Cortex of kidney (tissue), 1 donor: ENCODE measurements around the gene HOXA4.

Experiments
- DNase-seq: peaks from one replicate; lab custom pipeline; 2025; lab: John Stamatoyannopoulos, UW

The HOXA4 gene

DNA sequence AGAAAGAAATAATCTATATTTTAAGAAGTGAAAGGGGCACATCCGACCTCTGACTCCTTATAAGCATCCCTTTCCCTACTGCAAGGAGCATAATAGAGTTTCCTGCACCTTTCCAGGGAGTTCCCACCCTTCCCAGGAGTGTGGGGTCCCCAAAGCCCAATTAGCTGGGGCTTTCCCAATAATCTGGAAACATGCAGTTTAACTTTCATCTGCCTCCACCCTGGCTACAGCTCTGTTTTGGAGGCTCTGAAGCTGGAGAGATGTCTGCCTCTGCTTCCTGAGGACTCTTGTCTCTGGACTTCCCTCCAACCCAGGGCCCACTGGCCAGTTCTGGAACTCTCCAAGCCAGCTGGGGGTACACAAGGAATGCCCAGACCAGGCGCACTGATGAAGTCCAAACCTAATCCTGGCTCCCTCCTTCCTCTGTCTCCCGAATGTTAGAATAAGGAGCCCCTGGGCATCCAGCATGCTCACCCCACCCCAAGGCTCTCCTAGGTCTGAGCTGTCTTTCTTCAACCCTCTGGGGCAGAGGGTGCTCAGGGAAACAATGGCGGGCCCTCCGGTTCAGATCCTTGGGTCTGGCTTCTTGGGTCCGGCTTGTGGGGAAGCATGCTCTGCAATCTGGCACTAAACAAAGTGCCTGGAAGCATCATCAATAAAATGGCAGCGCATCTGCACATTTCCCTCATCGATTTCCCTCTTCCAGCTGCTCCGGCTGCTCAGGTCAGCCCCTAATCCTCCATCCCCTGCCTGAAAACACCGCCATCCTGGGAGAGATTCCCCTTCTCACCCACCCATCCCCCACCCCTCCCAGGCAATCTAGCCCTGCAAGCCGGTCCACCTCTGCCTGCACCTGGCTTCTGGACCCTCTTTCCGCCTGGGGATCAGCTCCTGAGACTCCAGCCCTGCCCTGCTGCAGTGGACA is 13.3 kb downstream of the HOXA4 start:
- DNase-seq: no peak

DNA sequence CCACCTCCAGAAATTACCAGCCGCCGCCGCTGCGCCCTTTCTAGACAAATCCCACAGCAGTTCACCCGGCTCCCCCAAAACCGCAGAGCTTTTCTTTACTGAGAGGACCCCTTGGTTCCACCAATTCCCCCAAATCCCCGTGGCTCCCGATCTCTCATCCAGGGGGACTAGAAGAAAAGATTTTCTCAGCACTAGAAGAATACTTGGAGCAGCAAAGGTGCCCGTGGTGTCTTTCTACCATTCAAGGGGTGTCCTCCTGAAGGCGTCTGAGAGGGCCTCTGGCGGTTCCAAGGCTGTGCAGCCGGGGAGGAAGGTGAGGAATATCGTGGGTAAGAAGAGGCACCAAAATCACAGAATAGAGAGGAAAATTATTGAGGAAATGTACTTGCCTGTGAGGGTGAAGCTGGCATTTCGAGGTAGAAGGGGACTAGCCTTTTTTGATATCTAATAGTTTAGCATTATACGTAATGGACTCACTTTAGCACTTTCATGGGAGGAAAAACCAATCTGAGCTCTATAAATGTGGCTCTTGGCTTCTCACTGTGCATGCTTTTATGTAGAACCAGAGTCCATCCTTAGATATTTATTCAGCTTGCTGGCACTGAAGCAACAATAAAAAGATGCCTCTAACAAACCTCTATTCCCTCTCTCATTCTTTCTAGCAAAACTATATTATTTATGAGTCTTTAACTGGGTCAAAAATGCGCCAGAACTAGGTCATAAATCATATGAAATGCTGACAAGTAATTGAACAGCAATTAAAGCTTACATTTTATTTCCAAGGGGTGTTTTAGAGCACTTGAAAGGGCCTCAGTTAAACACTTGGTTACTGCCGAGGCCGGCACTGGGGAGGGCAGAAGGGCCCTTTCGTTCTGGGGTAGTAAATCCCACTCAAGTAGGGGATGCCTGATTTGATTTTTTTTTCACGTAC is 14.3 kb downstream of the HOXA4 start:
- DNase-seq: no peak

DNA sequence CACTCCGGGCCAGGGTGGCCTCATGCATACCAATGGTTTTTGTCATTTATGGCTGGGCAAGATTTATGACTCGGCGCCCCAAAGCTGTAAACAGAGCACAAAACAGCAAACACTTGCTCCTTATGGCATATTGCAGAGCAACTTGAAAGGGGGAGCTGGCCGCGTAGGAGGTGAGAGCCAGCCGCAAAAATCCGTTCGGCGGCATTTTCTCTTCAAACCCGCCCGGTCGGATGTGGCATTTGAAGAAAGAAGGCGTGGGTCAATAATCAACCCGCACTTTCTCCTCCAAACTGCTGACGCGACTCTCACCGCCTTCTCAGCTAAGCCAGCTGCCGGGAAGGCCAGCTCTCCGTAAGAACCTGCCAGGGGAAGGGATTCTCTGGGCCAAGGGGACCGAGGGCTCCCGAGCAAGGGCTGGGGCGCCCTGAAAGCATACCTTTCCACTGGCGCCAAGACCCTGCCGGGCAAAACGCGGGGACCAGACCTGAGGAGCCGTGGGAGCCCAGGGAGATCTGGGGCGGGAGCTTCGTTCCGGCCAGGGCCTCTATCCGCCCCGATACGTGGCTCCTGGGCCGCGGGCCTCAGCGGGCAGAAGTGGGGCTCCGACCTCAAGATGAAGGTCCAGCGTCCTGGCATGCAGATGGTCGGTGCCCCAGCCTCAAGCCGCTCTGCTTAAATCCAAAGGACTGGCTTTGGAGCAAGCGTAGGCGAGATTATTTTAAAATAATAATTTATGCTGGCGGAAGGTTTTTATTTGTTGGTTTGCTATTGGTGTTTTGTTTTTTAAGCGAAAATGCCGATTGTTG is 15.1 kb downstream of the HOXA4 start:
- DNase-seq: no peak

DNA sequence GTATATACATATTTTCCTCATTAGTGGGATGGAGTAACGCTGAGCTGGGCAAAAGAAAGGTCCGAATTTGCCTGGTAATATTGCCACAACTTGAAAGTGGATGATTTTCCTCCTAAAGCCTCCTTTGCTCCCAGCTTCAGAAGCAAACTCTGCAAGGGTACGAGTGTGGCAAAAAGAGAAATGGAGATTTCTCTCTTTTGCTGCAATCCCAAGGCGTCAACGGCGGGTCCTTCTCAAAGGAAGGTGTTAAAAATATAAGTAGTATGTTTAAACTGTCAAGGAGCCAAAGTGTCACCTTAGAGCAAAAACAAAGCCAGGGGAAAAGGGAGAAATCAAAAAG is 15.7 kb downstream of the HOXA4 start:
- DNase-seq: no peak

DNA sequence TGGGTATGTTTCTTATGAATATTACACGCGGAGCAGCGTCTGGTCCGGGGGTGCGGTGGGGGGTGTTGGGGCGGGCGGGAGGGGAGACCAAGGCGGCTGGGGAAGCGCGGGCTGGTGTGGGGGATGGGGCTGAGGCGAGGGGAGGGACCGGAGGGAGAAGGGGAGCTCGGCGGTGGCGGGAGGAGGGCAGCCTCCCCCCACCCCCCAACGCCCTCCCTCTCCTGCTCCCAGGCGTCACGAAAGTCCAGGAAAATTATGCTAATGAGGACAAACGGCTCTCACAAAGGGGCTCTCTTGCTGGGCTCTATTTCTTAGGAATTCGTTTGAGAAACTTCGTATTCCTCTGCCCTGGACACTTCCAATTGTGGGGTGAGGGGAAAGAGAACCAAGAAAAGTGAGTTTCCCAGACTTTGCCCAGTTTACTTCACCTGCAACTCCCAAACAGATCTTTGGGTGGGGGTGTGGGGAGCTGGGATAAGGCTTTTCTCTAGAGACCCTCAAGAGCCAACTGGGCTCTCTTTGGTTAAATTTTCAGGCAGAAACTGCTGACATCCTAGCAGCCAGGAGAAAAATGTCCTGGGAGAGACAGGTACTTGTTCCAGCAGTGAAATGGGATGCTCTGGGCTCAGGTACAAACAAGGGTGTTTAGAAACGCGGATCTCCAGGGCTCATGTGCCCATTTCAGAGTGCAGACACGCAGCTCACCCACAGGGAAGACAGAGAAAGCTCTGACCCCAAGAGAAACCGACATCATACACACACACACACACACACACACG is 16.4 kb downstream of the HOXA4 start:
- no peak for DNase-seq

DNA sequence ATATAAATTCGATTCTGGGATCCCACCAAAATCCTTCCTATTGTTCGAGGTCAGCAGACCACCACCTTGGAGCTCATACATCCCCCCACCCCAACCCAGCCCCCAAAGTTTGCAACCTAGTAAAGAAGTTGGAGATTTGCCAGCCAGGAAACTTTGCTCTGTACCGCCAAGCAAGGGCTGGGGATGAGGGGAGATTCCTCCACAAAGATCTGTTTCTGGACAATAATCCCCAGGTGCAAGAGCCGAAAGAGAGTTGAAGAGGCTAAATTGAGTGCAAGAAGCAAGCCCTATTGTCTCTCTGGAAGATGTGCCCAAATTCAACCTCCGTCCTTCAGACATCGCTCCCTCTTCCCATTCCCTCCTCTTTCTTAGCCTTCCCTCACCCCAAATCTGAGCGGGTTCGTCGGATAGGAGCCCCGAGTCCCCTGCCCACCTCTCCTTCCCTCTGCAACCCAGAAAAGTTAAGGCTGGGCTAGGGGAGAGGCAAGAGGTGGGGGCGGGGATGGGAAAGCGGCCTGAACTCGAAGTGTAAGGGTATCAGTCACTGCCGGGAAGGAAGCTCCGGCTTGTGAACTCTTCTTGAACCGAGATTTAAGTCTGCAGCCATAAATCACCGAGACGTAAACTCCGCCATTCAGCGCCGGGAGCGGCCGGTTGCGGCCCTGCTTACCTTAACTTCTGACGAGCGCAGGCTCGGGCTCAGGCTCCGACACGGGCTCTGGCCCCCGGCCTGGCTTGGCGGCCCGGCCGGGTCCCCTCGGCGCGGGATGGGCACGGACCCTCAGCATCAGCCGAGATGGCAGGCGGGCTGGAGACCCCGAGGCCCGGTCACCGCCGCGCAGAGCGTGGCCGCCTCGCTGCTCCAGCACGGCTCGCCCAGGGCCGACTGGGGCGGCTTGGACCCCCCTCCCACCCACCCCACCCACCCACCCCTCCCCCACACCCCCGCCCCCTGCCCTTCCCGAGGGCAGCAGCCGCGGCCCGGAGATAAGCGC is 17.3 kb downstream of the HOXA4 start:
- no peak for DNase-seq

DNA sequence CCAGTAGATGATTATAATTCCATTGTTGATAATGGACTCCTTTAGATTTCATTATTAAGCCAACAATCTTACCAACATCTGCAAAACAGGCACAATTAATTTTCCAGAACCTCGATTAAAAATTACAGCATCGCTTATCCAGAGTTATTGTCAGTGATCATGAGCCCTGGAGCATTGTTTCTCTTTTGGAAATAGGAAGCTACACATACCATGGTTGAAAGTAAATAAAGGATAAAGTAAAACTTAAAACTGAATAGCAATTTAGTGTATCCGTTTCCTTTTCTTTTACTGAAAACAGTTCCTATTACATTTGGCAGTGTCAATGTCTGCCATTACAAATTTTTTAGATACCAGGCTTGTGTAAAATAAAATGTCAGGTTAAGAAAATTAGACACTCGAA is 18.2 kb downstream of the HOXA4 start:
- DNase-seq: no peak

DNA sequence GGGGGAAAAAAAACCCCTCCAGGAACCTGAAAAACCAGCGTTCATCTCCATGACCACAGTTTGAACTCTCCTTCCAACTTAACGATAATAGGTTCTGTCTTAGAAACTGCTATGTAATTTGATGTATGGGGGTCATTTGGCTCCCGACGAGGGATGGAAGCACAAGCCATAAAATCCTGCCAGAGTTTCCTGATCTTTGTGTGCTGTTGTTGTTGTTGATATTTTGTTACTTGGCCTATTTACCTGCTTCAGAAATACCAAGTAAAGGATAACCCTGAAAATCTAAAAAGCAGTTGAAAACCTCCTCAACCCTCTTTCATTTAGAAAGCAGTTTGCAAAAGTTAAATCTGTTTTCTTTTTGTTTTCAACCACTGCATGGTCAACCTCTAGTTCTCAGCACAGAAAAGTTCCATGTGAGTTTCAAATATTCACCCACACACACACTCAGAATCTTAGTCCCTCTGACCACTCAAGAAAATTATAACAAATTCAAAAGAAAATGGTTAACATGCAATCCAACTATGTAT is 18.7 kb downstream of the HOXA4 start:
- DNase-seq: no peak

DNA sequence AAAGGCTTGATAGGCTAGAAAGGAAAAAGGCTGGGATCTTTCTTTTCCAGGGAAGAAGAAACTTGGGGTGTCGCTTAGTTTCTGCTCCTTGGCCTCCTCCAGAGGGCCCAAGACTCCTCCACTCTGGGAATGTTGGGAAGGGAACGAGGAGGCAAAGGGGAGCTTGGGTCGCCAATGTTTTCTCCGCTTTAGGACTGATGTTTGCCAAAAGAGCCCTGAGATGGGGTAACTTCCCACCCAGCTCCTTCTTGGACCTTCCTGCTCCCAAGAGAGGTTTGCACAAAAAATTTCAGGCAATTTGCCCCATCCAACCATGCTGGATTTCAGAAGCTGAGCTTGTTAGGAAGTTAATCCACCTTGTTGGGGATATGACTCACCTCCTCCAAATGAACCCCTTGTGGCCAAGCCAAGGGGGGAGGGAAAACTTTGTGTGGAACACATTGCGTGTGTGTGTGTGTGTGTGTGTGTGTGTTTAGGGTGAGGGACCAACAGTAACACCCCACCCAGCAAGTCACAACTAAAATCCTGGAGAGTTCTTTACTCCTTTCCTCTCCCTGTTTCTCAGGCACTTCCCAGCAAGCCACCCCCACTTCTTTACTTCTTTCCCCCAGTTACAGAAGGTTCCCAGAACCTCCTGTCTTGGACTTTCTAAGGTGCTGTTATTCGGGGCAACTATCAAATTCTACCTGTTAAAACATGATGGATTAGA is 19.4 kb downstream of the HOXA4 start:
- DNase-seq: no peak

DNA sequence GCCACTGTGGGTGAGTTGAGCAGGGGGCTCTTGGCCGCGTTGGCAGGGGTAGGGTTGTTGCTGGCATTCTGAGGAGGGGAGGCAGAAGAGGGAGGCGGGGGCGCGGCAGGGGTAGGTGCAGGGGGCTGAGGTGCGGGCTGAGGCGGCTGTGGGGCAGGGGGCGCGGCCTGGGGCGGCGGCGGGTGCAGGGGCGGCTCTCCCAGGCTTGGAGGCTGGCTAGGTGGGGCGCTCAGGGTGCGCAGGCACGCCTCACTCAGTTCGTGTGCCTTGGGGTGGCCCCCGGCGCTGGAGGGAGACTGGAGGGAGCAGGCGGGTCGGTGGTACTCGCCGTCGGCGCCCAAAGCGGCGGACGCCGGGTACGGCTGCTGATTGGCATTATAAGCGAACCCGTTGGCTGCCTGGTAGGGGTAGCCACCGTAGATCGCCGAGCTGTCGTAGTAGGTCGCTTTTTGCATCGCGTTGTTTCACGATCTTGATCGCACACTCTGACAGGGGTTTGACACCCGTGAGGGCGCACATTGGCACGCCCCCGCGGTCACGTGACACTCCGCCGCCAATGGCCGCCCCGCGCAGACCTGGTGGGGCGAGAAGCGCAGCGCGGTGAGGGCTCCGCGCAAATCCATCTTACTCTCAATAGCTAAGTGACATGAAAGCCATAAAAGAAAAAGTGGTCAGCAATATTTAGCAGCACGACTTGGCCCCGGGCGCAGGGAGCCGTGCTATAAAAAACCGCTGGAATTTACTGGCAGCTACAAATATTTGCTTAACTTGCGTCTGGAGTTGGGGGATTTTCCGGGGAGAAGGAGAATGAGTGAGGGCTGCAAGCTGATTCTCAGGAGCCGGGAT is 20.1 kb downstream of the HOXA4 start:
- DNase-seq: no peak

DNA sequence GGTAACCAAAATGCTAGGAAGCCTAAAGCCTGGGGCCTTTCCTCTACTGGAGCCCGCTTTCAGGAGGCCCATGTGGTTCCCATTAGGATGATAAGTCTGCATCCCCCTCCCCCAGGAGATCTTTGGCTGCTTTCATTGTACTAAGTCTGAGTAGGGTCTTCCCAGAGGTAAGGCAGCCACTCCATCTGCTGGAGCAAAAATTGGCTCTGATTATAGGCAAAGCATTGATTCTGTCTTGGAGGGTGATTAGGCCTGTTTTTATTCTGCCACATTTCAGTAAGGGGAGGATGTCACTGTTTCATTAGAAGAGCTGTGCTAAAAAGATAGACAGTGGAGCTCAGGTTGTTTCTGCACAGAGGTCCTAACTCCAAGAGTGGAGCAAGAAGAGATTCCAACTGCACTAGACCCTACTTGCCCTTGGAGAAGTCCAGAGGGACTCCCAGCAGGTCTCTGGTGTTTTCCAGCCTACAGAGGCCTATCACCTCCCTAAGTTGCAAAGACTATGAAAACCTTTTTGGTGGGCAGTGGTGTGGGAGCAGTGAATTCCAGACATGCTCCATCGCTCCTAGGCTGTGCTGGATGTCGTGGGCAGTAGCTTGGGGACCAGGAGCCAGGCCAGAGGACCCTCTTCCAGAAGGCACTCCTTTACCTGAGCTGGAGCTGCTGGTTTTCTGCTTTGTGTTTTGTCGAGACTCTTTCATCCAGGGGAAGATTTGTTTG is 20.9 kb downstream of the HOXA4 start:
- DNase-seq: no peak

DNA sequence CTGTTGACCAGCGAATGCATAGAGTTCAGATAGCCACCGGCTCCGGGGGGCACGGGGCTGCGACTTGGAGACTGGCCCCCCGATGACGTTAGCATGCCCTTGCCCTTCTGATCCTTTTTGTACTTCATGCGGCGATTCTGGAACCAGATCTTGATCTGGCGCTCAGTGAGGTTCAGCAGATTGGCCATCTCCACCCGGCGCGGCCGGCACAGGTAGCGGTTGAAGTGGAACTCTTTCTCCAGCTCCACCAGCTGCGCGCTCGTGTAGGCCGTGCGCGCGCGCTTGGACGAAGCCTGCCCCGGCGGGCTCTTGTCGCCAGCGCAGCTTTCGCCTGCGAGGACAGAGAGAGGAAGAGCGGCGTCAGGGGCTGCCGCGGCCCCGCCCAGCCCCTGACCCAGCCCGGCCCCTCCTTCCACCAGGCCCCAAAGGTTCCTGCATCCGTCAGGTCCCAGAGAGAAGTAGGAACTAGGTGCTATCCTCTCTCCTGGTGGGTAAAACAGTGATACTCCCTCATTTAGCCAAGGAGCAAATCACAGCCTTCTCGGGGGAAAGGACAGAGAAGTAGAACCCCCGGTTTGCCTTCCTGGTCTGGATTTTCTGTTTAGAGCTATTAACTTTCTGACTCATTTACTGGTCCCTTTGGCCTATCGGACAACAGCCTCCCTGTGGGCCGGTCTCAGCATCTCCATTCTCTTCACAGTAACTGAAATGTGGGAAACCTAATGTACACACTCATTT is 22.0 kb downstream of the HOXA4 start:
- DNase-seq: no peak

DNA sequence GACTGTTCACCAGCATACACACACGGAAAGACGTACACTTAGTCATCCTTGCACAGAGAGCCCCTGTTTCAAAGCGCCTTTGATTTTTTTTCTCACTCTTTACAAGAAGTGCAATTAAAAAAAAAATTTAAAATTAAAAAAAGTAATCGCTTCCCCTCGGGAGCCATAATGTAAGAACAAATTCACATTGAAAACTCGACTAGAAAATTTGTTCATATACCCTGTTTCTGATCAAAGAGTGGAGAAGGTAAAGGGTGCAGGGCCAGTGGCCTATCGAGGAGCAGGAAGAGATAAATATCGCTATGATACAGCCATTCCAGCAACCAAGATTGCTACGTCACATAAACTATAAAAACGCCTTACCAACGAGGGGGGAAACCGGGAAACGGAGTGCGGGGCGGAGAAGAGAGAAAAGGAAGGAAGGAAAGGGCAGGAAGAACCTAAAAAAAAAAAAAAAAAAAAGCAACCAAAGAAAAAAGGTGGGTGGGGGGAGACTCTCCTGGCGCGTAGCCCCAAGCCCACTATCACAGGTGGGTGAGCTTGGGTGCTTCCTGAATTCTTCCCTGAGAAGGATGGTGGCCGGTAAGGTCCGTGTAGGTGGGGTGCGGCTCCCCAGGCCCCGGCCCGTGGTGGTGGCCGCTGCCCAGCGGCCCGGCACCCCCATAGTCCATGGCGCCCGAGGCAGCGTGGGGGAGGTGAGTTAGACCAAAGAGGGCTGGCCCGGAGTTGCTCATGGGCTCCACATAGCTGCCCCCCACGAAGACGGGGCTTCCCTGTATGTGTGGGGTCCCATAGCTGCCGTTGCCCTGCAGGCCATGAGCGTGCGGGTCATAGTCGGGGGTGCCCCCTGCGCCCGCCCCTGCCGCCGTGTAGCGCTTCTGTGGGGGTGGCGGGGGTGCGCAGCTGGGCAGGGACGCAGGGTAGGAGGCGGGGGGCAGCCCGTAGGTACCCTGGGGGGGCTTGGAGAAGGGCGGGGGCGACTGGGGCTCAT is 22.9 kb downstream of the HOXA4 start:
- DNase-seq: no peak

DNA sequence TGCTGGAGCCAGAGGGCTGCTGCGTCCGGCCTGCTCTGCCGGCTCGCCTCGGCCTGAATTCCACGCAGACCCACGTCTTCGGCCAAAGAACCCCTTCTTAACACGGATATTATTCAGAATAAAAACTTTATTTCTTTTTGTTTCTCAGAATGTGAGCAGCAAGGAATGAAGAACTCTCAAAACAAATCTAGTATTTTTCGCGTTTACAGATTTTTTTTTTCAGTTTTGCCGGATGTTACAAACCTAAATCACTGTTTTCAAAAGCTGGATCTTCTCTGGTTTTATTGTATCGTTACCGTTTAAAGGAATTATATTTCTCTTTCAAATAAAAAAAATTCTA is 23.7 kb downstream of the HOXA4 start:
- DNase-seq: no peak

DNA sequence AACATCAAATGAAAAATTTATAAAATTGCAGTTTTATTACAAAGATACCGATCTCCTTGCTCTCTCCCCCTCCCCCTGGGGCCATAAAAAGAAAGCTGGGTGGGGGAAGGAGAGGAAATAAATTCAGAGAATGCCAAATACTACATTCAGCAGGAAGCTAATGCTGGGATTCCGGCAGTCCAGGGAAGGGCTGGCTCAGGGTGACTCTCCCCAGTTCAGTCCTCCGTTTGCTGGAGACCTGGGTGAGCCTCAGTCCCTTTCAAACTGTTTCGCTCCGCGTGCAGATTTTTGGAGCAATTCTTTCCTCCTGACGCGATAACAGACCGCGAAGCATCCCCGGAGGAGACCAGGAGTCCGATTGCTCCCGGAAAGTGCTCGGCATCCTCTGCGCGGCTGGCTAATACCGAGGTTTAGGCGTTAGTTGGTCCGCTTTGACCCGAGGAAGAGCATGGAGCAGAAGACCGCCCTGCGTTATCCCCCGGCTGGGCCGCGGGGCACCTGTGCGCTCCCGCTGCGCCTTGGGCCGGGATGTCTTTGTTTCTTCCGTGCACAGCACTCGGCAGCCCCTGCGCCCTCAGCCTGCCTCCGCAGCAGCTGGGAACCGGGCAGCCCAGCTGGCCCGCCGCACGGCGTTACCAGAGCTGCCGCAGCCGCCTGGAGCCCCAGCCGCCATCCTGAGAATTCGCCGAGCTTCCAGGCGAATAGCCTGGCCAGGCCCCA is 24.2 kb downstream of the HOXA4 start:
- no peak for DNase-seq
